Activated CD4-positive, alpha-beta T cell treated with anti-CD3 and anti-CD28 coated beads, Interleukin-2, amount 10 ng/mL, durations not matched to agents 7 days and 5 days (primary cell): Measurements from ENCODE around the gene FRRS1L. TPM values are rescaled to one million over a fixed set of nuclear protein-coding genes. Genes with fewer than 3 reads are reported as not detected.
A peak's percentile ranks its signal among the peaks of the same experiment; 100 is the strongest.

Source experiments
- CTCF ChIA-PET: fragments of 350-600 bp; sonication (Branson Sonifier 250); formaldehyde crosslinking; loops from one replicate; lab custom pipeline; 2021; ENCODE audit warnings: antibody characterized with exemption; lab: Charles Lee
- POLR2A ChIA-PET: fragments of 350-600 bp; sonication (Branson Sonifier 250); formaldehyde crosslinking; loops from one replicate; lab custom pipeline; 2021; ENCODE audit warnings: antibody characterized with exemption; lab: Charles Lee
- DNase-seq: peaks from one replicate; pipeline ENCODE4 v3.0.0-alpha.2; 2020
- H3K27ac Mint-ChIP-seq: one replicate; pipeline ENCODE4 v1.8.0; 2021; ENCODE audit warnings: mild to moderate bottlenecking, moderate library complexity, mixed read lengths
- H3K27me3 Mint-ChIP-seq: one replicate; pipeline ENCODE4 v1.8.0; 2021; ENCODE audit warnings: mixed read lengths
- H3K36me3 Mint-ChIP-seq: one replicate; pipeline ENCODE4 v1.8.0; 2021; ENCODE audit warnings: low read depth, mixed read lengths
- H3K4me1 Mint-ChIP-seq: one replicate; pipeline ENCODE4 v1.8.0; 2021; ENCODE audit warnings: mixed read lengths
- H3K4me3 Mint-ChIP-seq: one replicate; pipeline ENCODE4 v1.8.0; 2021; ENCODE audit warnings: mild to moderate bottlenecking, moderate library complexity, mixed read lengths
- H3K9me3 Mint-ChIP-seq: one replicate; pipeline ENCODE4 v1.8.0; 2021; ENCODE audit warnings: mixed read lengths
- total RNA-seq, 2 experiments: library from RNA; stranded (reverse); gene quantifications; one replicate each; pipeline ENCODE4 v1.2.3, GENCODE V29; 2021

The FRRS1L gene, protein sequence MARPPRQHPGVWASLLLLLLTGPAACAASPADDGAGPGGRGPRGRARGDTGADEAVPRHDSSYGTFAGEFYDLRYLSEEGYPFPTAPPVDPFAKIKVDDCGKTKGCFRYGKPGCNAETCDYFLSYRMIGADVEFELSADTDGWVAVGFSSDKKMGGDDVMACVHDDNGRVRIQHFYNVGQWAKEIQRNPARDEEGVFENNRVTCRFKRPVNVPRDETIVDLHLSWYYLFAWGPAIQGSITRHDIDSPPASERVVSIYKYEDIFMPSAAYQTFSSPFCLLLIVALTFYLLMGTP
- not detected for total RNA-seq

DNA sequence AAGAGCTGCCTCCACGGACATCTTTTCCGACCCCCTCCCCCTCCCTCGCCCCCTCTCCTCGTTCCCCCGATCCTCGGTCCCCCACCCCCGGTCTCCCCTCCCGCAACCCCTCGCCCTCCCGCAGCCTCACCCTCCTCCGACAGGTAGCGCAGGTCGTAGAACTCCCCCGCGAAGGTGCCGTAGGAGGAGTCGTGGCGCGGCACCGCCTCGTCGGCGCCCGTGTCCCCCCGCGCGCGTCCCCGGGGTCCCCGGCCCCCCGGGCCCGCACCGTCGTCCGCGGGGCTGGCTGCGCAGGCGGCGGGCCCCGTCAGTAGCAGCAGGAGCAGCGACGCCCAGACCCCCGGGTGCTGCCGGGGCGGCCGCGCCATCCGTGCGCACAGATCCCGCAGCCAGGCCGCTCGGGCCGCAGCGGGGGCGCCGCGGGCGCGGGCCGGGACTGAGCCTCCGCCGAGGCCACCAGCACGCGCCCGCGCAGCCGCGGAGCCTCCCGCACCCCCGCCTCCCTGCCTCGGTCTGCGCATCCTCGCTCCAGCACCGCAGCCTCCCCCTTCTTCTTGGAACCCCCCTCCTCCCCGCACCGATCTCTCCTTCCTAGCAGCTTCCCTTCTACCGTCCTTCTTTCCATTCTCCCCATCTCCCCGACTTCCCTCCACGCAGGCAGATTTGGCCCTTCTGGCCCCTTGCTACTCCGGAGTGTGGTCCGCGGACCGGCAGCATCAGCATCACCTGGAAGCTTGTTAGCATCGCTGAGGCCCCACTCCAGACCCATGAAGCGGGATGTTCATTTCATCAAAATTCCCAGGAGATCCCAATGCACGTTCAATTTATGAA, at the start of gene FRRS1L:
Gene FRRS1L, minus strand, starts transcription at position 479 of the 831 bp plus-strand sequence. Its CDS starts 111 bp downstream, at position 368.
- Mint-ChIP-seq H3K27ac (no peak within 1 kb of the TSS), H3K4me3 (no peak within 1 kb of the TSS), H3K4me1 (peaks cover 10% of the 10 kb centered on the region), H3K27me3 (peaks cover 67% of the 10 kb centered on the region), H3K36me3 (peaks cover 5% of the 10 kb centered on the region), H3K9me3 (peaks cover 6% of the 10 kb centered on the region)
- POLR2A ChIA-PET: no interaction called here
- DNase-seq: no peak
- CTCF ChIA-PET: no interaction called here

DNA sequence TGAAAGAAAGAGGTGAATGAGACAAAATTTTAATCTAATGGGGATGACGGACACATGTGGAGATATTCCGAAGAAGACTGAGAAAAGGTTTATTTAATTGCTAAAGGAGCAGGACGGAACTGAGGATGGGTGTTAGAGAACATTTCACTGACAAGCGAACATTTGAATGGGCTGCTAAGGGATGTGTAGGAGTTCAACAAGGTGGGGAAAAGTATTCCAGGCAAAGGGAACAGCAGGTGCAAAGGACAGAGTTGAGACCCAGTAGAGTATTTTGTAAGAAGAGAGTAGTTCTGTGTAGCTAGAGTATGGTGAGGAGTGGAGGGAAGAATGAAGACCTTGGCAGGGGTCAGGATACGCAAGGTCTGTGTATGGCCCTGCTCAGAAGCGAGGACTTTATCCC, 47.4 kb upstream of the FRRS1L start:
- no peaks in the 10 kb centered on the region for H3K4me1 Mint-ChIP-seq
- H3K36me3 Mint-ChIP-seq: no peaks in the 10 kb centered on the region
- ChIA-PET CTCF (interaction anchor here (0.8 kb wide), 1 partner anchor 184 kb away, joined by 3 read pairs; no protein-coding TSS in a partner anchor), POLR2A (no interaction called here)
- H3K9me3 Mint-ChIP-seq: no peaks in the 10 kb centered on the region
- peaks cover 22% of the 10 kb centered on the region for H3K27me3 Mint-ChIP-seq
- DNase-seq: no peak
- H3K4me3 Mint-ChIP-seq: no peak overlapping the region
- no peak overlapping the region for H3K27ac Mint-ChIP-seq

DNA sequence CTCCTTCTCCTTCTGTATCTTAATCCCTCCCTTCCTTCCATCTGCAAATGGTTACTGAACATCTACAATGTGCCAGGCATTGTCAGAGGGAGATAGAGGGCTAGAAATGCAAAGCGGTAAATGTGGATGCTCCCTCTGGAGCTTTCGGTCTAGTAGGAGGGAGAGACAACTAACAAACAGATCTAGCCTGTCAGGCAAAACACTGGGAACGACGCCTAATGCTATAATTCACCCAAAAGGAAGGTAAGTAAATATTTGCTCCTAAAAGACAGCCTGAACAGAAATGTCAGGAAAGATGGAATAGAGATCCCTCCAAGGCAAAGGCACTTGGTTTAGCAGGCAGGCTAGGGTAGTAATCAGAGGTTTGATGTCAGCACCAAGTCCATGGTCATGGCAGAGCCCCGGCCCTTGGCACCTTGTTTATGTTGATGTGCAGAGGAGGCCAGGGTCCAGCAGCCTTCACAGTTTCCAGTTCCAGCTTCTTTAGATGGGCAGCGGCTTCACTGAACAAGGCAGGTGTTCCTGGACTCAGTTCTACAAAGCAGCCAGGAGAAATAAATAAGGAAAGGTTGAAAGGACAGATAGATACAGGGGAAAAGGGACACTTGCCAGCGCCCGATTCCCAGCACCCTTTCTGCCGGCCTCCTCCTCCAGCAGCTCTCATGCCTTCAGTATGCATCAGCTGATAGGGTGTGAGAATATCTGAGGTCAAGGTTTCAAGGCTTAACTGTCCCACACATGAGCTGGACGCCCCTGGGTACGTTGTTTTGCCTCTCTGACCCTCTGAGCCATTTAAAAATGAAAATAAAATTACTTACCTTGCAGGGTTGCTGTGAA, 46.5 kb upstream of the FRRS1L start:
- no peak for DNase-seq
- POLR2A ChIA-PET: no interaction called here
- no peak overlapping the region for H3K27ac Mint-ChIP-seq
- no peaks in the 10 kb centered on the region for H3K4me1 Mint-ChIP-seq
- no peak overlapping the region for H3K4me3 Mint-ChIP-seq
- CTCF ChIA-PET: no interaction called here
- H3K9me3 Mint-ChIP-seq: no peaks in the 10 kb centered on the region
- H3K36me3 Mint-ChIP-seq: no peaks in the 10 kb centered on the region
- H3K27me3 Mint-ChIP-seq: peaks cover 19% of the 10 kb centered on the region

DNA sequence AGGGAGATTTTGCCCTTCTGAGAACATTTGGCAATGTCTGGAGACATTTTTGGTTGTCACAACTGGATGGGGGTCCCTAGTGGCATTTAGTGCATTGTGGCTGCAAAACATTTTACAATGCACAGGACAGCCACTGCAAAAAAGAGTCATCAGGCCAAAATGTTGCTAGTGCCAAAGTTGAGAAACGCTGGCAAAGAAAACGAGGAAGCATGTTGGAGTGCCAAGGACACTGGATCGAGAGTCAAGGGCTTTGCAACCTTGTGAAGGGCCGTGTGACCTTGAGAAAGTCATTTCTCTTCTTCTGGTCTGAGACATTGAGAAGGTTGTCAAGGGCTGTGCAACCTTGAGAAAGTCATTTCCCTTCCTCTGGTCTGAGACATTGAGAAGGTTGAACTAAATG, 45.7 kb upstream of the FRRS1L start:
- H3K4me1 Mint-ChIP-seq: no peaks in the 10 kb centered on the region
- no peaks in the 10 kb centered on the region for H3K9me3 Mint-ChIP-seq
- no peak overlapping the region for H3K27ac Mint-ChIP-seq
- ChIA-PET POLR2A (no interaction called here), CTCF (no interaction called here)
- DNase-seq: no peak
- no peak overlapping the region for H3K4me3 Mint-ChIP-seq
- H3K27me3 Mint-ChIP-seq: peaks cover 16% of the 10 kb centered on the region
- no peaks in the 10 kb centered on the region for H3K36me3 Mint-ChIP-seq

DNA sequence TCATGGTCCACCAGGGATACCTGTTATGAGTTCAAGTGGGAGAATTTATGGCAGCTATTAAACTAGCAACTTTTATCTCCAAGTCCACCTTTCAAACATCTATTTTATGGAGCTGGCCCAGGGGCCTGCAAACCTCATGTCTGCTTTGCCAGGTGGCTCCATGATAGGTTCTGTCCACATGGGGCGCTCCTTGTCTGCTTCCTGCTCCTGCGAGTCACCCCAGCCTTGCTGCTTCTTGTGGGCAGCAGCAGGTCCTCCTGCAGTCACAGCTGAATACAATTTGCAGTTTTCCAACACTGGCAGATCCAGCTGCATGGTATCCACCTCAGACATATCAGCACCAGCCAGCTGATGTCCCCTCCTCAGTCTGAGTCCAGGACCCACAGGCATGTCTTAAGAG, 39.6 kb upstream of the FRRS1L start:
- no peak overlapping the region for H3K27ac Mint-ChIP-seq
- ChIA-PET POLR2A (no interaction called here), CTCF (interaction anchor here (0.6 kb wide), 1 partner anchor 144 kb away, joined by 3 read pairs; no protein-coding TSS in a partner anchor)
- no peaks in the 10 kb centered on the region for H3K36me3 Mint-ChIP-seq
- no peaks in the 10 kb centered on the region for H3K9me3 Mint-ChIP-seq
- peaks cover 18% of the 10 kb centered on the region for H3K27me3 Mint-ChIP-seq
- no peak for DNase-seq
- H3K4me1 Mint-ChIP-seq: no peaks in the 10 kb centered on the region
- no peak overlapping the region for H3K4me3 Mint-ChIP-seq

DNA sequence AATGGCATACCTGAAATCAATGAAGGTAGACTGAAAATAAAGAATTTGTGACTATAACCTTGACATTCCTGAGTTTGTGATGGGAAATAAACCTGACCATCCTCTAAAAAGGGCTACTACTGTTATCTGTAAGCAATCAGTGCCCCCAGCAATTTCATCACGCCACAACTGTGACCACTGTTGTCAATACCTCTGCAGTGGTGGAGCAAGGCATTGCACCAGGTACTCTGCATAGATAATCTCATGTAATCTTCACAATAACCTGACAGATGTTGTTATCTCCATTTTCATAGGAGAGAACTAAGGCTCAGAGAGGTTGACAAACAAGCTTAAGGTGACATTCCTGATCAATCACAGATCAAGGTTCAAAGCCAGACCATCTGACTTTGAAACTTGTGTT, 38.5 kb upstream of the FRRS1L start:
- CTCF ChIA-PET: no interaction called here
- no peaks in the 10 kb centered on the region for H3K4me1 Mint-ChIP-seq
- H3K4me3 Mint-ChIP-seq: no peak overlapping the region
- no peaks in the 10 kb centered on the region for H3K9me3 Mint-ChIP-seq
- no peaks in the 10 kb centered on the region for H3K36me3 Mint-ChIP-seq
- POLR2A ChIA-PET: no interaction called here
- DNase-seq: no peak
- H3K27me3 Mint-ChIP-seq: peaks cover 13% of the 10 kb centered on the region
- no peak overlapping the region for H3K27ac Mint-ChIP-seq

DNA sequence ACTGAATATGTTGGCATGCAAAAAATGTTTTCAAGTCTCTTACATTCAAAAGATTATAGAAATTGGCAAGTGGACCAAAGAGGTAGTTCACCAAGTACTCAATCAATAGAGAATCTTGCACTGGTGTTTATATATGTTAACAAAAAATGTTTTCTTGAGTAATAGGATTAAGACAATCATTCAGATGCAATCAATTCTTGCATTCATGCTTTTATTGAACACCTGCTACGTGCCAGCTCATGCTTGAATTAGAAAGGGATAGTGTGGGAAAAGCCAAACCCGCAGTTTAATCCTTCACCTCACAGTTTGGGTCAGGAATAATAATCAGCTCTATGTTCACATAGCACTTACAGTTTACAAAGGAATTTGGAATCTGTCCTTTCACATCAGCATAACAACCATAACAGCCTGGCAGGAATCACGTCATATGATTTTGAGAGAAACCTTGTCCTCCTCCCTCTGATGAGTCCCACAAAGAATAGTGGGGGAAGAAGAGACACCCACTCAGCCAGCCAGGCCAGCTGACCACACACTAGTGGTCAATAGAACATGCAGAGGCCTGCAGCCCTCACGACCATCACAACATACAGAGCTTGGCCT, 36.8 kb upstream of the FRRS1L start:
- Mint-ChIP-seq H3K4me3 (no peak overlapping the region), H3K27ac (no peak overlapping the region), H3K9me3 (no peaks in the 10 kb centered on the region), H3K4me1 (no peaks in the 10 kb centered on the region), H3K27me3 (peaks cover 11% of the 10 kb centered on the region), H3K36me3 (no peaks in the 10 kb centered on the region)
- ChIA-PET CTCF (no interaction called here), POLR2A (no interaction called here)
- no peak for DNase-seq

DNA sequence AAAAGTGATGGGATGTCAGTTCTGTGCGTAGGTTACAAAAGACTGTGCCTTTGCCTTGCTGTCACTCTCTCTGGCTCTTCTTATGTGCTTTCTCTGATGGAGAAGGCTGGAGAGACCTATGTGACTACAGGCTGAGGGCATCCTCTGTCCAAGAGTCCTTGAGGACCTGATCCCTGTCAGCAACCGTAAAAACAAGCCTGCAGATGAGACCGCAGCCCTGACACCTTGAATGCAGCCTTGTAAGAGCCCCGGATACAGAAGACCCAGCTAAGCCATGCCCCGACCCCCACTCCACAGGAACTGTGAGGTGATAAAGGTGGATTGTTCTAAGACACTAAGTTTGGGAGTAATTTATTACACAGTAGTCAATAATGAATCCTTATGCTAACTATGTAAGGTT, 32.6 kb upstream of the FRRS1L start:
- no peaks in the 10 kb centered on the region for H3K36me3 Mint-ChIP-seq
- no peaks in the 10 kb centered on the region for H3K4me1 Mint-ChIP-seq
- H3K4me3 Mint-ChIP-seq: no peak overlapping the region
- no peak overlapping the region for H3K27ac Mint-ChIP-seq
- DNase-seq: no peak
- ChIA-PET POLR2A (no interaction called here), CTCF (no interaction called here)
- H3K27me3 Mint-ChIP-seq: peaks cover 5% of the 10 kb centered on the region
- no peaks in the 10 kb centered on the region for H3K9me3 Mint-ChIP-seq

DNA sequence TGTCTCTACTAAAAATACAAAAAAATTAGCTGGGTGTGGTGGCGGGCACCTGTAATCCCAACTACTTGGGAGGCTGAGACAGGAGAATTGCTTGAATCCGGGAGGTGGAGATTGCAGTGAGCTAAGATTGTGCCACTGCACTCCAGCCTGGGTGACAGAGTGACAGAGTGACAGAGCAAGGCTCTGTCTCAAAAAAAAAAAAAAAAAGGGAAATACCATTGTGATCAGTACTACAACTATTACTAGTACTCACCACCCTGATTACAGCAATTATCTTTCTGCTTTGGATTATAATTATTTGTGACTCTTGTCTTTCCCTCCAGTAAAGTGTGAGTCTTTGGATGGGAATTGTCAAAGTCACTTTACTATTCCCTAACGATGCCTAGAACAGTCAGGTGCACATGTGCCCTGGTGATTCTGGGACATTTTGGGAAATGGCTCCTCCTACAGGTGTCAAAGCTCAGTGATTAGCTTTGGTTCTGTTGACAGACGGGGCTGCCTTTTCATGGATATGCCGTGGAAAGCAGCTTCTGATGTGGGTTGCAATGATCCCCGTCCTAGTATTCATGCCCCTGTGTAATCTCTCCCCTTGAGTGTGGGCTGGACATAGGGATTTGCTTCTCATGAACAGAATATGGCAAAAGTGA, 31.8 kb upstream of the FRRS1L start:
- H3K9me3 Mint-ChIP-seq: no peaks in the 10 kb centered on the region
- H3K4me3 Mint-ChIP-seq: no peak overlapping the region
- POLR2A ChIA-PET: no interaction called here
- H3K27me3 Mint-ChIP-seq: peaks cover 4% of the 10 kb centered on the region
- H3K4me1 Mint-ChIP-seq: no peaks in the 10 kb centered on the region
- H3K36me3 Mint-ChIP-seq: no peaks in the 10 kb centered on the region
- CTCF ChIA-PET: interaction anchor here (1.0 kb wide), 1 partner anchor 10 kb away, joined by 3 read pairs; no protein-coding TSS in a partner anchor
- peak; percentile 11 for DNase-seq
- no peak overlapping the region for H3K27ac Mint-ChIP-seq

DNA sequence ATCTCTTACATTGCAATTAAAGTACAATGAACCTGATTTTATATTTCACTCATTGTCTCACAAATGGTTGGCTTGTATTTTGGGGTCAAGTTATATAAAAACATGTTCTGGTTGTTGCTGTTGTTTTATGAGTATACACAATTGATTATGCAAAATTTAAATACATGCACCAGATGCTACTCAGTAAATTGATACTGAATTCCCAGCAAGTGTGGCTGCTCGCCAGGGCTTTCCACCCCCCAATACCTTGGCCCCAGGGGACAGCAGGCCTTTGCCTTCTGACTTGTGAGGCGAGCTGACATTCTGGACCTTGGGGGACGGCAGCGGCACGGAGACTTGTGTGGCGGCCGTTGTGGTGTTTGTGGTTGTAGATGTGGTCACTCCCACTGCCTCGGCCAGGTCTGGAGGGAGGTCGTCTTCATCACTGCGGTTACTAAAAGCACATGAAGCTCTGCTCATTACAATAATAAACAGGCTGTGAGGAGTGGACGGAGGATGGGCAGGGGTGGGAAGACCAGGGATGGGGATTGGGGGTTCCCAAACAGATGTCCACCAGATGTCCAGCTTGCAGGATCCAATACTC, 27.0 kb upstream of the FRRS1L start:
- Mint-ChIP-seq H3K4me3 (no peak overlapping the region), H3K36me3 (no peaks in the 10 kb centered on the region), H3K27me3 (peaks cover 2% of the 10 kb centered on the region), H3K9me3 (no peaks in the 10 kb centered on the region), H3K4me1 (peaks cover 4% of the 10 kb centered on the region), H3K27ac (no peak overlapping the region)
- CTCF ChIA-PET: no interaction called here
- POLR2A ChIA-PET: no interaction called here
- no peak for DNase-seq

DNA sequence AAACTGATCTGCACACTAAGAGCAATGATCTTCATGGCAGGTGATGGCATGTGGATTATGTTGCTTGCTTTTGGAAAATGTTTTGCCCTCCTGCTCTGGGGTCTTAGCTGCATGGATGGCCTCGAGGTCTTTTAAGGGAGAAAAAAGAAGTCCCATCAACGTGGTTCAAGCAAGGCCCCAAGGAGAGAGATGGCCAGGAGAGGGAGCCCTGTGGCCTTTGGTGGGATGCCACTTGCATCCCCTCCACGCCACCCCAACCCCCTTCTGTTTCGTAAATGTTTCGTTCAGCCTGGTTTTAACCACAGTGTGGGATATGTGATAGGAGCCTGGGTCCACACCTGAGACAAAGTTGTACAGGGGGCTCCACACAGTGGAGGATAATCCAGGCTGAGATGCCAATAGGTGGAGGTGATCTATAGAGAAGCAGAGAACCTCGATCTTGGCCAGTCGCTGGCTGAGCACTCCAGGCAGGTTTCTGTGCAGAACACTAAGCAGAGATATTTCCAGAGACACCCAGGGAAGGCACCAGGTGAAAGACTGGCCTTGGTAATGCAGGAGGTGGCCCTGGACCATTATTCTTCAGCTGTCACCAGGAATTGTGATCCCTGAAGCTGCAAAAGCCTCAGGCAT, 25.8 kb upstream of the FRRS1L start:
- Mint-ChIP-seq H3K36me3 (no peaks in the 10 kb centered on the region), H3K9me3 (no peaks in the 10 kb centered on the region), H3K4me3 (no peak overlapping the region), H3K27me3 (peaks cover 2% of the 10 kb centered on the region), H3K27ac (no peak overlapping the region), H3K4me1 (peaks cover 6% of the 10 kb centered on the region)
- ChIA-PET POLR2A (no interaction called here), CTCF (interaction anchor here (2.0 kb wide), 1 partner anchor 10 kb away, joined by 6 read pairs; no protein-coding TSS in a partner anchor)
- DNase-seq: no peak
